T-cell (primary cell): ENCODE data around the gene MSH6. TPM values are rescaled to one million over a fixed set of nuclear protein-coding genes. Genes with fewer than 3 reads are reported as not detected.

Experiments used
- ATAC-seq, 4 experiments: fragments of 200-7000 bp in 3 of 4; fragments of 150-1000 bp in 1 of 4; cut with Tn5 transposase; replicated peaks in 1 of 4; 1 replicate in 3 of 4; 2 replicates in 1 of 4; pipeline ENCODE4 v1.10.0; 2021; ENCODE audit warnings: moderate library complexity in 3 of 4, mild to moderate bottlenecking in 2 of 4, moderate number of reproducible peaks in 1 of 4
- CTCF ChIA-PET, 2 donors: fragments of 300-600 bp; sonication (Branson Sonifier 250); formaldehyde crosslinking; loops; one replicate each; lab custom pipeline; 2022; ENCODE audit warnings: antibody characterized with exemption in 2 of 2; lab: Charles Lee
- POLR2A ChIA-PET, 2 donors: fragments of 300-600 bp; sonication (Branson Sonifier 250); formaldehyde crosslinking; loops; one replicate each; lab custom pipeline; 2022; ENCODE audit warnings: antibody characterized with exemption in 2 of 2; lab: Charles Lee
- DNase-seq, 35 experiments: peaks; one replicate each; pipeline versions ENCODE4 v3.0.0 to v3.0.0-alpha.2; 2013 to 2023
- H3K27ac ChIP-seq: one replicate; pipeline ENCODE4 v1.5.1; 2013; ENCODE audit warnings: low read length
- H3K27me3 ChIP-seq, 2 experiments: replicated peaks in 1 of 2; 1 replicate in 1 of 2; 2 replicates in 1 of 2; pipeline versions ENCODE4 v1.6.1 to v1.7.0; 2013; ENCODE audit warnings: low read length in 1 of 2, mixed read lengths in 1 of 2; ENCODE audit not compliant: control insufficient read depth in 2 of 2, insufficient read depth in 2 of 2; ENCODE audit errors: extremely low read depth in 1 of 2
- H3K36me3 ChIP-seq, 2 donors: 1 replicate in 1 of 2; 2 replicates in 1 of 2; pipeline versions ENCODE4 v1.6.1 to v1.7.0; 2013; ENCODE audit warnings: low read length in 1 of 2; ENCODE audit not compliant: control insufficient read depth in 2 of 2, insufficient read depth in 1 of 2; ENCODE audit errors: extremely low read depth in 1 of 2
- H3K4me1 ChIP-seq, 2 experiments: 1 replicate in 1 of 2; 2 replicates in 1 of 2; pipeline versions ENCODE4 v1.6.1 to v1.7.0; 2013; ENCODE audit warnings: low read length in 2 of 2, mixed read lengths in 1 of 2; ENCODE audit not compliant: insufficient read depth in 2 of 2, control insufficient read depth in 1 of 2; ENCODE audit errors: extremely low read depth in 1 of 2
- H3K4me3 ChIP-seq, 2 donors: 1 replicate in 1 of 2; 2 replicates in 1 of 2; pipeline versions ENCODE4 v1.5.1 to v1.7.0; 2013; ENCODE audit warnings: mild to moderate bottlenecking in 2 of 2, low read length in 1 of 2, moderate library complexity in 1 of 2; ENCODE audit not compliant: control insufficient read depth in 1 of 2; ENCODE audit errors: extremely low read depth in 1 of 2
- H3K9me3 ChIP-seq: 2 replicates; pipeline ENCODE4 v1.7.0; 2013
- H3K27ac Mint-ChIP-seq, 2 donors: one replicate each; pipeline ENCODE4 v1.8.0; 2020 to 2021; ENCODE audit warnings: mild to moderate bottlenecking in 2 of 2, mixed read lengths in 2 of 2
- H3K27me3 Mint-ChIP-seq, 2 donors: one replicate each; pipeline ENCODE4 v1.8.0; 2021 to 2022; ENCODE audit warnings: mixed read lengths in 2 of 2
- H3K36me3 Mint-ChIP-seq: one replicate; pipeline ENCODE4 v1.8.0; 2021; ENCODE audit warnings: mixed read lengths
- H3K4me1 Mint-ChIP-seq, 3 donors: one replicate each; pipeline ENCODE4 v1.8.0; 2020 to 2022; ENCODE audit warnings: mixed read lengths in 3 of 3, mild to moderate bottlenecking in 1 of 3
- H3K4me3 Mint-ChIP-seq, 3 donors: one replicate each; pipeline ENCODE4 v1.8.0; 2020 to 2022; ENCODE audit warnings: mild to moderate bottlenecking in 3 of 3, mixed read lengths in 3 of 3, moderate library complexity in 3 of 3
- H3K9me3 Mint-ChIP-seq, 3 donors: one replicate each; pipeline ENCODE4 v1.8.0; 2020 to 2022; ENCODE audit warnings: mixed read lengths in 3 of 3
- WGBS: methylation state at CpG from one replicate; pipeline ENCODE4 v1.1.5; 2013; ENCODE audit warnings: missing lambda C conversion rate; ENCODE audit not compliant: insufficient coverage; 5-methylcytosine and 5-hydroxymethylcytosine counted together
- total RNA-seq, 35 experiments: library from RNA in 6 of 35; stranded (reverse) in 6 of 35; fragments of 120-200 nt in 1 of 35; gene quantifications; one replicate each; pipeline versions ENCODE4 v1.2.1 to v1.2.4 and lab custom pipeline; 2013 to 2026

Gene MSH6
- total RNA-seq, 5 donors from 2014 or later (not counting 1 experiment from before 2014, with no cell fraction given), result 32.6 to 46.0 (median 43.8) TPM

DNA sequence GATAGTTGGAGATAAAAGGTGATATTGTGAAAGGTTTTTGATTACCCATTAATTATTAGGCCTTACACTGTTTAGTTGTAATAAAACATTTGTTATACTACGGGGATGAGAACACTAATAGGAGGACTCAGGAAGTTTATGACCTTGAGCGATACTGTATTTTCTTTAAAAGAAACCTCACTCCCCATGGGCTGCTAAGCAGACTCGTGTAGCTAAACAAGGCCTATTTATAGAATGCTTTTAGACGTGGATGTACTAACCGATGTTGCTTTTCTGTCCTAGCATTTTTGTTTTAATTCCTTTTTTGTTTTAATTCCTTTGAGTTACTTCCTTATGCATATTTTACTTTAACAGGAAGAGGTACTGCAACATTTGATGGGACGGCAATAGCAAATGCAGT, 22.9 kb downstream of the MSH6 start:
- peaks cover 22 to 75% of the 10 kb centered on the region in 2 donors for H3K36me3 ChIP-seq
- H3K4me3 ChIP-seq, result no peak overlapping the region
- no CpG with 5 or more reads among the region's 6 CpGs for WGBS
- Mint-ChIP-seq H3K9me3 (peaks cover 0 to 13% (median 9%) of the 10 kb centered on the region in 3 donors), H3K36me3 (peaks cover 63% of the 10 kb centered on the region), H3K27ac (no peak overlapping the region), H3K4me1 (peaks cover 0 to 2% (median 0%) of the 10 kb centered on the region in 3 donors), H3K4me3 (no peak overlapping the region), H3K27me3 (no peaks in the 10 kb centered on the region)
- CTCF ChIA-PET, result interaction anchor here in 1 of 2 donors (0.9 kb wide), 1 partner anchor 22 kb away, joined by 3 read pairs; no protein-coding TSS in a partner anchor
- H3K27me3 ChIP-seq, result no peaks in the 10 kb centered on the region
- peaks cover 4% of the 10 kb centered on the region for H3K9me3 ChIP-seq
- ATAC-seq (no peak), DNase-seq (no peak)
- POLR2A ChIA-PET, result no interaction called here
- H3K27ac ChIP-seq, result no peak overlapping the region
- H3K4me1 ChIP-seq, result no peaks in the 10 kb centered on the region

DNA sequence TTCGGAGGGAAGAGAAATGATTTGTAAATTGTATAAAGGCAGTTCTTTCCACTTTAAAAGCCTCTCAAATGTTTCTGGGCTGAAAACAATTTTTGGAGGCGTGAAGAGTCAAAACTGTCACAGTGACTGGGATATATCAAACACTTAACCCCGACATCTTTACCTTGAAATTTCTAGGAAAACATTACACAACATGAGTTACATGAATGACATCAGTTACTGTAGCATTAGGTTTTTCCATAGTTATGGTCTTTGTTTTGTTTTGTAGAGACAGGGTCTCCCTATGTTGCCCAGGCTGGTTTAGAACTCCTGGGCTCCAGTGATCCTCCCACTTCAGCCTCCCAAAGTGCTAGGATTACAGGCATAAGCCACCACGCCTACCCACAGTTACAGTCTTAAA, 25.7 kb downstream of the MSH6 start:
- peaks cover 0 to 20% (median 4%) of the 10 kb centered on the region in 3 donors for H3K4me1 Mint-ChIP-seq
- Histone ChIP-seq H3K4me1 (no peaks in the 10 kb centered on the region), H3K4me3 (no peak overlapping the region), H3K27me3 (no peaks in the 10 kb centered on the region), H3K9me3 (no peaks in the 10 kb centered on the region), H3K27ac (no peak overlapping the region), H3K36me3 (peaks cover 10 to 59% of the 10 kb centered on the region in 2 donors)
- ChIA-PET POLR2A (no interaction called here), CTCF (no interaction called here)
- no CpG with 5 or more reads among the region's 4 CpGs for WGBS
- H3K36me3 Mint-ChIP-seq, result peaks cover 68% of the 10 kb centered on the region
- DNase-seq (no peak), ATAC-seq (no peak)
- H3K4me3 Mint-ChIP-seq, result no peak overlapping the region
- peak overlapping the region in 1 of 2 donors; percentile 77 for H3K27ac Mint-ChIP-seq
- H3K27me3 Mint-ChIP-seq, result no peaks in the 10 kb centered on the region
- H3K9me3 Mint-ChIP-seq, result peaks cover 0 to 6% (median 2%) of the 10 kb centered on the region in 3 donors

DNA sequence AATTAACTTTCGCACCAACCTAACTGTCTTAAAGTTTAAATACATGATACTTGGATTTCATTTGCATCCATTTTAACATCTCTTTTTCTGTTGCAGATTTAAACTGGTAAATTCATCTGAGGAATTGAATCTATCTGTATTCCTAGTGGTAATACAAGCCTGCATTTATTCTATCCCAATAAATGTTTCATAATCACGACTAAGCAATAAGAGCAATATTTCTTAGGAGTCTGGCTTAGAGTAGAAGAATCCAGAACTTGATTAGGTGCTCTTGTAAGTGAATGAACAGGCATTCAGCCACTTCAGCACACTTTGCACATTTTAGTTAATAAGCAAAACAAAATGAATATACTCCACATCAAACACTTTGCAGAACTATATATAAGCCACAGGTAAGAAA, 27.0 kb downstream of the MSH6 start:
- no peak for DNase-seq
- no peaks in the 10 kb centered on the region for H3K27me3 ChIP-seq
- Mint-ChIP-seq H3K9me3 (no peaks in the 10 kb centered on the region), H3K27me3 (no peaks in the 10 kb centered on the region), H3K36me3 (peaks cover 65% of the 10 kb centered on the region), H3K4me1 (peaks cover 0 to 20% (median 6%) of the 10 kb centered on the region in 3 donors), H3K27ac (peak overlapping the region in 1 of 2 donors; percentile 16), H3K4me3 (no peak overlapping the region)
- no peak overlapping the region for H3K4me3 ChIP-seq
- CTCF ChIA-PET, result no interaction called here
- no peak for ATAC-seq
- POLR2A ChIA-PET, result no interaction called here
- no peak overlapping the region for H3K27ac ChIP-seq
- H3K4me1 ChIP-seq, result no peaks in the 10 kb centered on the region
- no CpG with 5 or more reads among the region's 2 CpGs for WGBS
- peaks cover 6 to 56% of the 10 kb centered on the region in 2 donors for H3K36me3 ChIP-seq
- no peaks in the 10 kb centered on the region for H3K9me3 ChIP-seq

DNA sequence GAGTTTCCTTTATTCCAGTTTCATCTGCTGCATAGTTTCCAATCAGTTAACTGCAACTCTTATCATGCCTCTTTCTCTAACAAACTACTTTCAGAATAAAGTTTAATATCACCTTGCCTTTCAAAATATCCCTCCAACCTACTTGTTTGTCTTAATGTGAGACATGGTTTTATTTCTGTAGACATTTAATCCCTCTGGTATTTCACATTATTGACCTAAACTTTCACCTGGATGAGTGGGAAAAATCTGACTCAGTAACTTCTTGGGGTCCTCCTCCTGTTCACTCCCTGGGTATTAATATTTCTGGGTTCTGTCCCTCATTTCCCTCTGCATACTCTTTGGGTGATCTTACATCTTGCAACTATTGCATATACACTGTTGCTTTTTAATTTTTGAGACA, 27.9 kb downstream of the MSH6 start:
- H3K36me3 Mint-ChIP-seq, result peaks cover 58% of the 10 kb centered on the region
- H3K4me1 ChIP-seq, result no peaks in the 10 kb centered on the region
- peaks cover 0 to 20% (median 6%) of the 10 kb centered on the region in 3 donors for H3K4me1 Mint-ChIP-seq
- H3K9me3 ChIP-seq, result no peaks in the 10 kb centered on the region
- no peak for DNase-seq
- no peaks in the 10 kb centered on the region for H3K27me3 Mint-ChIP-seq
- no peak overlapping the region for H3K27ac ChIP-seq
- H3K27ac Mint-ChIP-seq, result peak overlapping the region; percentile 76 to 78
- H3K27me3 ChIP-seq, result no peaks in the 10 kb centered on the region
- POLR2A ChIA-PET, result no interaction called here
- CTCF ChIA-PET, result interaction anchor here in 1 of 2 donors (0.5 kb wide), 1 partner anchor 361 kb away, joined by 4 read pairs; no protein-coding TSS in a partner anchor
- H3K4me3 Mint-ChIP-seq, result no peak overlapping the region
- no peak overlapping the region for H3K4me3 ChIP-seq
- no peaks in the 10 kb centered on the region for H3K9me3 Mint-ChIP-seq
- no peak for ATAC-seq
- peaks cover 4 to 60% of the 10 kb centered on the region in 2 donors for H3K36me3 ChIP-seq

DNA sequence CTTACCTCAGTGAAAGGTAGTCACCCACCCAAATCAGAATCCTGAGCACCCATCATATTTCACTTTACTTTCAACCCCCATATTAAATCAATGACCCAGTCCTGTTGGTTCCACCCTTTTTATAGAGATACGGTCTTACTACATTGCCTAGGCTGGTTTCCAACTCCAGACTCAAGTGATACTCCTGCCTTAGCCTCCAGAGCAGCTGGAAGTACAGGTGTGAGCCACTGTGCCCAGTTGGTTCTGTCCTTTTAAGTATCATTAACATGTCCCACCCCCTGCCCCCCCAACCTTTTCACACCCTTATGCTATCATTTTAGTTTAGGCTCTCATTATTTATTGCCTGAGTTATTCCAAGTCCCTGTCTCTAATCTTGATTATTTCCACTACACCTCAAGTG, 28.7 kb downstream of the MSH6 start:
- ATAC-seq, result no peak
- Mint-ChIP-seq H3K4me3 (no peak overlapping the region), H3K36me3 (peaks cover 55% of the 10 kb centered on the region), H3K27ac (peak overlapping the region; percentile 58 to 76), H3K27me3 (no peaks in the 10 kb centered on the region), H3K9me3 (no peaks in the 10 kb centered on the region), H3K4me1 (peaks cover 0 to 20% (median 6%) of the 10 kb centered on the region in 3 donors)
- Histone ChIP-seq H3K4me3 (no peak overlapping the region), H3K36me3 (peaks cover 0 to 60% of the 10 kb centered on the region in 2 donors), H3K27ac (no peak overlapping the region), H3K27me3 (no peaks in the 10 kb centered on the region), H3K4me1 (no peaks in the 10 kb centered on the region), H3K9me3 (no peaks in the 10 kb centered on the region)
- POLR2A ChIA-PET, result no interaction called here
- 100% methylated on average over 1 of the region's 1 CpG for WGBS
- CTCF ChIA-PET, result no interaction called here
- DNase-seq, result no peak

DNA sequence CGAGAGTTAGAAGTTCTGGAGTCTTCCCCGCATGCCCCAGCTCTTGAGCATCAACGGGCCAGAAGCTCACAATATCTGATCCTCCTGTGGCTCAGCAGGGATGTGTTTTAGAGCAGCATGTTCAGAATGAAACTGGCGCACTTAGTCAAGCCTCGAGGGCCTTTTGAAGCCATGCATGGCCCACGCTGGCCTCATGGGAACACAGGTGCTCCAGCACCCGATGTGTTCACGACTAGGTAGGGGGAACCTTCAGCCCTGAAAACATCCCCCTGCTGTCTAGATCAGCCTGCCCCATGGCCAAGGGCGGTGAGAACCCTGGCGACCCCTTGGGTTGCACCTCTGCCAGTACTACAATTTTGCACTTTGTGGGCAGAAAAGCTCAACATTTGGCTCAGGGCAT, 32.8 kb downstream of the MSH6 start:
- WGBS, result 86% methylated on average over 7 of the region's 10 CpGs

More for the DNA sequence above, 32.8 kb downstream of the MSH6 start:
- H3K4me3 Mint-ChIP-seq, result no peak overlapping the region
- ChIA-PET POLR2A (no interaction called here), CTCF (interaction anchor here in 1 of 2 donors (0.6 kb wide), 1 partner anchor 49 kb away, joined by 4 read pairs; no protein-coding TSS in a partner anchor)
- peaks cover 6 to 75% of the 10 kb centered on the region in 2 donors for H3K36me3 ChIP-seq
- no peaks in the 10 kb centered on the region for H3K27me3 ChIP-seq
- no peak overlapping the region for H3K27ac Mint-ChIP-seq
- no peak for DNase-seq
- H3K4me3 ChIP-seq, result no peak overlapping the region
- H3K36me3 Mint-ChIP-seq, result peaks cover 59% of the 10 kb centered on the region
- no peaks in the 10 kb centered on the region for H3K27me3 Mint-ChIP-seq
- ATAC-seq, result no peak
- H3K4me1 Mint-ChIP-seq, result peaks cover 0 to 19% (median 6%) of the 10 kb centered on the region in 3 donors
- H3K9me3 ChIP-seq, result no peaks in the 10 kb centered on the region
- H3K9me3 Mint-ChIP-seq, result no peaks in the 10 kb centered on the region
- no peak overlapping the region for H3K27ac ChIP-seq
- no peaks in the 10 kb centered on the region for H3K4me1 ChIP-seq
